Measurements from ENCODE around the gene SPATA2. TPM values are rescaled to one million over a fixed set of nuclear protein-coding genes. Genes with fewer than 3 reads are reported as not detected.

Gene SPATA2
- total RNA-seq, 4 donors from 2014 or later, result 4.0 to 6.7 (median 5.5) TPM

DNA sequence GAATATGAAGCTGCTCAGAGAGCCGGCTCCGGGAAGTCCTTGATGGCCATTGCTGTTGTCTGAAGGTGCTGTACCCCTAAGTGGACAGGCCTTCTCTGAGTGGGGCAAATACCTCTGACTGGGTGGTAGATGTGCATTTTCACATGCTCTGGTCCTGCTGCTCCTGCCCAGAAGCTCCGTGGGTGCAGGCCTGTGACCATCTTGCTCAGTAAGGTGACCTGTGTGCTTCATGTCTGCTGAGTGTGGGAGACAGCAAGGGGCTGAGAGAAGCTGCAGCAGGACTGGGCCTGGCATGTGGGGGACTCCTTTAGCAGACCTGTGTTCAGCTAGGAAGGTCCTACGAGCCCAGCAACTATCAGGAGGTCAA lies 5.0 kb downstream of the SPATA2 start:
- TF ChIP-seq POLR2A (IDR thresholded peaks at IDR 0.05; ENCODE audit: low read depth) (no peak), POLR2AphosphoS5 (IDR thresholded peaks at IDR 0.05) (no peak), EP300 (IDR thresholded peaks at IDR 0.05) (no peak)
- TF ChIP-seq, protein P1, sequence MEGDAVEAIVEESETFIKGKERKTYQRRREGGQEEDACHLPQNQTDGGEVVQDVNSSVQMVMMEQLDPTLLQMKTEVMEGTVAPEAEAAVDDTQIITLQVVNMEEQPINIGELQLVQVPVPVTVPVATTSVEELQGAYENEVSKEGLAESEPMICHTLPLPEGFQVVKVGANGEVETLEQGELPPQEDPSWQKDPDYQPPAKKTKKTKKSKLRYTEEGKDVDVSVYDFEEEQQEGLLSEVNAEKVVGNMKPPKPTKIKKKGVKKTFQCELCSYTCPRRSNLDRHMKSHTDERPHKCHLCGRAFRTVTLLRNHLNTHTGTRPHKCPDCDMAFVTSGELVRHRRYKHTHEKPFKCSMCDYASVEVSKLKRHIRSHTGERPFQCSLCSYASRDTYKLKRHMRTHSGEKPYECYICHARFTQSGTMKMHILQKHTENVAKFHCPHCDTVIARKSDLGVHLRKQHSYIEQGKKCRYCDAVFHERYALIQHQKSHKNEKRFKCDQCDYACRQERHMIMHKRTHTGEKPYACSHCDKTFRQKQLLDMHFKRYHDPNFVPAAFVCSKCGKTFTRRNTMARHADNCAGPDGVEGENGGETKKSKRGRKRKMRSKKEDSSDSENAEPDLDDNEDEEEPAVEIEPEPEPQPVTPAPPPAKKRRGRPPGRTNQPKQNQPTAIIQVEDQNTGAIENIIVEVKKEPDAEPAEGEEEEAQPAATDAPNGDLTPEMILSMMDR (IDR thresholded peaks at IDR 0.05), result no peak
- H3K4me1 ChIP-seq, result peaks cover 49 to 62% (median 55%) of the 10 kb centered on the region in 4 donors
- no peak overlapping the region for H3K4me3 ChIP-seq
- H3K9me3 ChIP-seq, result no peaks in the 10 kb centered on the region
- no peak for DNase-seq (ENCODE audit: extremely low spot score)
- peak overlapping the region in 2 of 4 donors; percentile 53 to 57 for H3K27ac ChIP-seq (replicated peaks in 1 of 4)
- no CpG with 5 or more reads among the region's 4 CpGs for WGBS
- no peaks in the 10 kb centered on the region for H3K27me3 ChIP-seq
- intact Hi-C loops (cut with DNase I), result no loop called here
- H3K36me3 ChIP-seq, result peaks cover 24 to 50% (median 41%) of the 10 kb centered on the region in 4 donors

DNA sequence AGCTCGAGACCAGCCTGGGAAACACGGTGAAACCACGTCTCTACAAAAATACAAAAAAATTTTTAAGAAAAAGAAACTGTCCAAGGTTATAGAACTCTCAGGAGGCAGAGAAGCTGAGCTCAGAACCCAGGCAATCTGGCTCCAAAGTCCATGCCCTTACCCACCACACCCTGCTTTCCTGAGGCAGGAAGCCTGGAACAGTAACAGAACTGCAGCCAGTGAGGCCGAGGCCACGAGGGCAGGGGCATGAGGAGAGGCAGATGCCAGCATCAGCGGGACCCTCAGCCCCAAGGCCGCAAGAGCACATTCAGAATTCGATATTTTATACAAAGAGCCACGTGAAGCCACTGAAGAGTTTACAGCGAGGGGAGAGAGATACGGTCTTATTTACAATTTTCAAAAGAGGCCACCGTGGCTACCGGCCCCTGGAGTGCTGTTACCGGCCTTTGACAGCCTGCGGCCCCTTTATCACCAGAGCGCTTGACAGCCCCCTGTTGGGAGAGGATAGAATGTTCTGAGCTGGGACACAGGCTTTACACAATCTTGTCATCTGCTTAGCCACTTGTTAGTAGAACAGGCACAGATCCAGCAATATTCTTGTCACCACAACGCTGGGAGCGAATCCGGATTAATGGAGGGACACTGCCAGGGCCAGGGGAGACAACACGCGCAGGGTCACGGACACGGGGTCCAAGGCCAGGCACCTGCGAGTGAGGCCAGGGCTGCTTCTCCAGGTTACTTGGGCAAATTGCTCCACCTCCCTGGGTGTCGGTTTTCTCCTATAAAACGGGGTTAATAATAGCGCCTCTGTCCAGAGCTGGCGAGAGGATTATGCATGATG lies 5.6 kb downstream of the SPATA2 start:
- Histone ChIP-seq H3K4me3 (no peak overlapping the region), H3K9me3 (no peaks in the 10 kb centered on the region), H3K27ac (replicated peaks in 1 of 4) (peak overlapping the region in 3 of 4 donors; percentile 10 to 57 (median 53)), H3K36me3 (peaks cover 30 to 56% (median 48%) of the 10 kb centered on the region in 4 donors), H3K4me1 (peaks cover 48 to 59% (median 54%) of the 10 kb centered on the region in 4 donors), H3K27me3 (no peaks in the 10 kb centered on the region)
- WGBS, result 65% methylated on average over 23 of the region's 28 CpGs
- TF ChIP-seq POLR2A (IDR thresholded peaks at IDR 0.05; ENCODE audit: low read depth), result no peak
- TF ChIP-seq, protein P1 (IDR thresholded peaks at IDR 0.05), result peak in 1 of 3 experiments; percentile 21
- no peak for DNase-seq (ENCODE audit: extremely low spot score)
- intact Hi-C loops (cut with DNase I), result no loop called here

DNA sequence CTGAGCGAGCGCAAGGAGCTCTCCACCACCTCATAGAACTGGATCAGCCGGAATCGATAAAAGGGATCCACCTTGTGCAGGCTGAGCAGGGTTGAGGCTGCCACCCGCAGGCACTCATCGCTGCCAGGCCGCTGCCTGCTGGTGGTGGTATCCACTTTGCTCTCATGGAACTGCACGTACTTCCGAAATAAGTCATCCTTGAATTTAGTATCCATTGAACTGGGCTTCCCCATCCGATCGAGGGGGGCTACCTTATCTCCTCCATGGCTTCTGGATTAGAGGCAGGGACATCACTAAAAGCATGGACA lies 7.1 kb downstream of the SPATA2 start:
- no peak for DNase-seq (ENCODE audit: extremely low spot score)
- intact Hi-C loops (cut with DNase I), result no loop called here

DNA sequence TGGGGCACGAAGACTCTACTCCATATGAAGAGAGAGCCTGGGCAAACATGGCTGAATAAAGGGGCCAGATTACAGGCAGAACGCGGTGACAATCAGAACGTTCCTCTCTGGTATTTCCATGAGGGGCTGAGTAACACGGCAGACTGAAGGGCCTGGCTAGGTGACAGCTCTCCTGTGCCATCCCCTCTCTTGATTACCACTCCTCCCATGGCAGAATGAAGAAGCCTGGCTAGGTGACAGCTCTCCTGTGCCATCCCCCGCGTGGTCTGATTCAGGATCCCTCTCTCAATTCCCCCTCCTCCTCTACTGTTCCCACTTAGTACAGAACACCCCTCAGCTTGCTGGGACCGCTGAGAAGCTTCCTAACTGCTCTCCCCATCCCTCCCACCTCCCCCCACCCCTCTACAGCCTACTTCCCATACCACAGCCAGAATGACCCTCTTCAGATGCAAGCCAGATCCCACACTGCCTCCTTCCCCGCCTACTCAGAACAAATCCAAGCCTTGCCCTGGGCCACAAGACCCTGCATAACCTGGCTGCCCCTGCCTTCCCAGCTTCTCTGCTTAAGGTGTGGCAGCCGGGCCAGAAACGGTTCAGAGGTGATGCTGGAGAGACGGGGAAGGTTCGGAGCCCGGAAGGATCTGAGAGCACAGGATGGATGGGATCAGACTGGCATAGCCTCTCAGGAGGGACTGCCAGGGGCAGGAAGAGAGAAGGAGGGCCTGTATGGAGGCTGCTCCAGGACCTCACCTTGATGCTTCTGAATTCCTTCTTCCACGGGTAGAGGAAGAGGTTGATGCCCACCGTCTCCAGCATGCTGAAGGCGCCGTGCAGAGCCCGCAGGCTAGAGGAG lies 7.7 kb downstream of the SPATA2 start:
- Histone ChIP-seq H3K9me3 (no peaks in the 10 kb centered on the region), H3K27me3 (no peaks in the 10 kb centered on the region), H3K4me1 (peaks cover 27 to 39% (median 34%) of the 10 kb centered on the region in 4 donors), H3K27ac (replicated peaks in 1 of 4) (no peak overlapping the region), H3K4me3 (no peak overlapping the region), H3K36me3 (peaks cover 37 to 76% (median 64%) of the 10 kb centered on the region in 4 donors)
- no peak for DNase-seq (ENCODE audit: extremely low spot score)
- WGBS, result 91% methylated on average over 18 of the region's 19 CpGs
- intact Hi-C loops (cut with DNase I), result no loop called here
- TF ChIP-seq, protein P1 (IDR thresholded peaks at IDR 0.05), result no peak
- TF ChIP-seq POLR2AphosphoS5 (IDR thresholded peaks at IDR 0.05), result no peak

More for the DNA sequence above, 7.1 kb downstream of the SPATA2 start:
- 96% methylated on average over 11 of the region's 11 CpGs for WGBS
- Histone ChIP-seq H3K4me3 (no peak overlapping the region), H3K4me1 (peaks cover 33 to 44% (median 39%) of the 10 kb centered on the region in 4 donors), H3K9me3 (no peaks in the 10 kb centered on the region), H3K27ac (replicated peaks in 1 of 4) (no peak overlapping the region), H3K27me3 (no peaks in the 10 kb centered on the region), H3K36me3 (peaks cover 37 to 71% (median 62%) of the 10 kb centered on the region in 4 donors)
- no peak for TF ChIP-seq POLR2AphosphoS5 (IDR thresholded peaks at IDR 0.05)
- TF ChIP-seq EP300 (IDR thresholded peaks at IDR 0.05), result no peak
- TF ChIP-seq, protein P1 (IDR thresholded peaks at IDR 0.05), result no peak
- no peak for TF ChIP-seq POLR2A (IDR thresholded peaks at IDR 0.05; ENCODE audit: low read depth)
